Keratinocyte (primary cell): Measurements from ENCODE around the gene EPHB1. TPM values are rescaled to one million over a fixed set of nuclear protein-coding genes. Genes with fewer than 3 reads are reported as not detected.

Experiments used
- DNase-seq: peaks from one replicate; pipeline ENCODE4 v3.0.0-alpha.2; 2011; ENCODE audit warnings: low read depth, missing footprints, low spot score
- FAIRE-seq: peaks from 2 replicates; lab custom pipeline; 2011; peaks lifted over from hg19 to GRCh38; lab: Jason Lieb, UNC
- H2AFZ ChIP-seq: 2 replicates; pipeline ENCODE4 v1.6.0; 2012; ENCODE audit warnings: low read length, control low read depth, inconsistent platforms; ENCODE audit not compliant: control insufficient read depth
- H3K27ac ChIP-seq: 2 replicates; pipeline ENCODE4 v1.5.1; 2011; ENCODE audit warnings: low read length; ENCODE audit not compliant: control insufficient read depth, insufficient read depth
- H3K27me3 ChIP-seq: 3 replicates; pipeline ENCODE4 v1.6.0; 2011; ENCODE audit warnings: low read length; ENCODE audit not compliant: control insufficient read depth, insufficient read depth; ENCODE audit errors: extremely low read depth
- H3K36me3 ChIP-seq, 2 experiments: 2 replicates in 1 of 2; 3 replicates in 1 of 2; pipeline ENCODE4 v1.5.1; 2011; ENCODE audit warnings: low read length in 2 of 2, mild to moderate bottlenecking in 1 of 2; ENCODE audit not compliant: control insufficient read depth in 2 of 2, insufficient read depth in 2 of 2; ENCODE audit errors: extremely low read depth in 1 of 2
- H3K4me1 ChIP-seq: 3 replicates; pipeline ENCODE4 v1.5.1; 2011; ENCODE audit warnings: low read length; ENCODE audit not compliant: control insufficient read depth, insufficient read depth; ENCODE audit errors: extremely low read depth
- H3K4me2 ChIP-seq: 3 replicates; pipeline ENCODE4 v1.6.0; 2011; ENCODE audit warnings: low read depth, low read length; ENCODE audit not compliant: control insufficient read depth, insufficient read depth; ENCODE audit errors: extremely low read depth
- H3K4me3 ChIP-seq, 3 experiments: fragments of 200-600 bp in 1 of 3; sonication (generic) in 1 of 3; 2 replicates in 2 of 3; 3 replicates in 1 of 3; pipeline ENCODE4 v1.5.1; 2011 to 2016; ENCODE audit warnings: low read length in 3 of 3, mild to moderate bottlenecking in 3 of 3, control low read depth in 2 of 3, inconsistent platforms in 1 of 3, low read depth in 1 of 3, mixed read lengths in 1 of 3, mixed run types in 1 of 3, moderate library complexity in 1 of 3; ENCODE audit not compliant: control insufficient read depth in 2 of 3, insufficient read depth in 2 of 3; ENCODE audit errors: extremely low read depth in 1 of 3
- H3K79me2 ChIP-seq: 2 replicates; pipeline ENCODE4 v1.6.0; 2012; ENCODE audit warnings: low read length; ENCODE audit not compliant: control insufficient read depth, insufficient read depth
- H3K9ac ChIP-seq: 3 replicates; pipeline ENCODE4 v1.6.0; 2011; ENCODE audit warnings: low read length; ENCODE audit not compliant: control insufficient read depth, insufficient read depth; ENCODE audit errors: extremely low read depth
- H3K9me1 ChIP-seq: 3 replicates; pipeline ENCODE4 v1.6.0; 2011; ENCODE audit warnings: low read length; ENCODE audit not compliant: control insufficient read depth, insufficient read depth; ENCODE audit errors: extremely low read depth
- H3K9me3 ChIP-seq: 2 replicates; pipeline ENCODE4 v1.5.1; 2012; ENCODE audit warnings: low read depth, low read length; ENCODE audit not compliant: control insufficient read depth
- H4K20me1 ChIP-seq: 3 replicates; pipeline ENCODE4 v1.6.0; 2011; ENCODE audit warnings: low read length; ENCODE audit not compliant: control insufficient read depth, insufficient read depth; ENCODE audit errors: extremely low read depth
- EZH2 ChIP-seq: IDR thresholded peaks from one replicate; pipeline ENCODE4 v1.6.1; 2012; ENCODE audit warnings: inconsistent platforms, mild to moderate bottlenecking, low read length, moderate library complexity
- dilution Hi-C: fragments of 300-500 bp; cut with MboI; formaldehyde crosslinking; loops from one replicate; pipeline ENCODE4 v1.7.0; 2020; ENCODE audit warnings: low sequenced_read_pairs; ENCODE audit not compliant: extremely low pct_ligation_motif_present
- polyA plus RNA-seq, 5 experiments: library from polyadenylated mRNA; depleted of rRNA in 3 of 5; stranded (reverse) in 3 of 5; stranded (forward) in 1 of 5; unstranded in 1 of 5; fragments of >200 nt; gene quantifications; 1 replicate in 1 of 5; 2 replicates in 3 of 5; 3 replicates in 1 of 5; pipeline versions ENCODE4 v1.2.1 to v1.2.3, GENCODE V29; 2011 to 2012; ENCODE audit warnings: missing spikeins in 2 of 5, low read depth in 1 of 5, low replicate concordance in 1 of 5
- TF ChIP-seq, protein P1 (sequence below), 3 experiments: IDR thresholded peaks in 1 of 3; conservative IDR thresholded peaks in 1 of 3; optimal IDR thresholded peaks in 1 of 3; 2 replicates in 2 of 3; 3 replicates in 1 of 3; pipeline versions ENCODE3 to v1.5.1; 2011; ENCODE audit warnings: low read length in 3 of 3, mild to moderate bottlenecking in 3 of 3, moderate library complexity in 2 of 3, control low read depth in 1 of 3, inconsistent platforms in 1 of 3; ENCODE audit not compliant: insufficient read depth in 2 of 3; ENCODE audit errors: extremely low read depth in 1 of 3

Gene EPHB1
- polyA plus RNA-seq, 1 donor (not counting 4 experiments of a cell fraction or from before 2014, with no cell fraction given): 0.01 TPM

DNA sequence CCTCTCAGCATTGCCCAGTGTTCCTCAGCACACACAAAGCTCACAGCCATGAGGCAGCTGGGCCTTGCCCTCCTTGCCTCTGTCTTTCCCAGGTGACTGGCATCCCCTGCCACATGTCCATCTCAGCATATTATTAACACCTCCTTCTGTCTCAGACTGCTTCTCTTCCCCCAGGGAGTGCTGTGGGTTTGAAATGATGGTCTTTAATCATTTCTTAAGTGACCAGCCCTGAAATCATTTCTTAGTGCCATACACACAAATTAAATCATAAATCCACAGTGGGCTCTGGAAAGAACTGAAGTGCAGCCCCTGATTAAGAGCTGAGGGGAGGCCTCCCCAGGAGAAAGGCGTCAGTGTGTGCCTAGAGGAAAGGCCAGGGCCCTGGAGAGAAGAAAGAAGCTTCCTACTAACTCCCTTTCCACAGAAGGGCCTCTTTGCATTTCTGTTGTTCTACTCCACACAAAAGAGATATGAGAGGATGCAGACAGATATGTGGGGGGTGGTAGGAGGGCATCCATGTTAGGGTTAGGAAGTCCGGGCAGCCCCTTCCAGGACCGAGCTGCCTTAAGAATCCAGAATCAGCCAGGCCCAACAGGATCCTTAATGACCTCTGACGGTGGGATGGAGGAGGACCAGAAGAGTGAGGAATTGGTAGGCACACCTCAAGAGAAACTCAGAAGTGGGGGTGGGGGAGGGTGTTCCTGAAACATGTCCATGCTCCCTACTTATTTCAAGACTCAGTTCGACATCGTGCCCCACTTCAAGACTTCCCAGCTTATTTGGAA is 290.8 kb downstream of the EPHB1 start:
- Histone ChIP-seq H3K9ac (no peak overlapping the region), H3K4me2 (no peak overlapping the region), H3K79me2 (no peaks in the 10 kb centered on the region), H2AFZ (no peak overlapping the region), H3K9me1 (no peaks in the 10 kb centered on the region), H3K27me3 (no peaks in the 10 kb centered on the region), H3K4me3 (no peak overlapping the region), H3K36me3 (no peaks in the 10 kb centered on the region), H3K4me1 (no peaks in the 10 kb centered on the region), H3K9me3 (no peaks in the 10 kb centered on the region), H4K20me1 (no peaks in the 10 kb centered on the region), H3K27ac (no peak overlapping the region)
- dilution Hi-C loops: no loop called here
- TF ChIP-seq EZH2: no peak
- TF ChIP-seq, protein P1, sequence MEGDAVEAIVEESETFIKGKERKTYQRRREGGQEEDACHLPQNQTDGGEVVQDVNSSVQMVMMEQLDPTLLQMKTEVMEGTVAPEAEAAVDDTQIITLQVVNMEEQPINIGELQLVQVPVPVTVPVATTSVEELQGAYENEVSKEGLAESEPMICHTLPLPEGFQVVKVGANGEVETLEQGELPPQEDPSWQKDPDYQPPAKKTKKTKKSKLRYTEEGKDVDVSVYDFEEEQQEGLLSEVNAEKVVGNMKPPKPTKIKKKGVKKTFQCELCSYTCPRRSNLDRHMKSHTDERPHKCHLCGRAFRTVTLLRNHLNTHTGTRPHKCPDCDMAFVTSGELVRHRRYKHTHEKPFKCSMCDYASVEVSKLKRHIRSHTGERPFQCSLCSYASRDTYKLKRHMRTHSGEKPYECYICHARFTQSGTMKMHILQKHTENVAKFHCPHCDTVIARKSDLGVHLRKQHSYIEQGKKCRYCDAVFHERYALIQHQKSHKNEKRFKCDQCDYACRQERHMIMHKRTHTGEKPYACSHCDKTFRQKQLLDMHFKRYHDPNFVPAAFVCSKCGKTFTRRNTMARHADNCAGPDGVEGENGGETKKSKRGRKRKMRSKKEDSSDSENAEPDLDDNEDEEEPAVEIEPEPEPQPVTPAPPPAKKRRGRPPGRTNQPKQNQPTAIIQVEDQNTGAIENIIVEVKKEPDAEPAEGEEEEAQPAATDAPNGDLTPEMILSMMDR (optimal IDR thresholded peaks at IDR 0.05 in 1 of 3, IDR thresholded peaks at IDR 0.05 in 1 of 3, conservative IDR thresholded peaks at IDR 0.05 in 1 of 3; ENCODE audit: extremely low read depth in 1 of 3, insufficient read depth in 2 of 3, low read length in 3 of 3): no peak
- no peak for FAIRE-seq
- DNase-seq: no peak

DNA sequence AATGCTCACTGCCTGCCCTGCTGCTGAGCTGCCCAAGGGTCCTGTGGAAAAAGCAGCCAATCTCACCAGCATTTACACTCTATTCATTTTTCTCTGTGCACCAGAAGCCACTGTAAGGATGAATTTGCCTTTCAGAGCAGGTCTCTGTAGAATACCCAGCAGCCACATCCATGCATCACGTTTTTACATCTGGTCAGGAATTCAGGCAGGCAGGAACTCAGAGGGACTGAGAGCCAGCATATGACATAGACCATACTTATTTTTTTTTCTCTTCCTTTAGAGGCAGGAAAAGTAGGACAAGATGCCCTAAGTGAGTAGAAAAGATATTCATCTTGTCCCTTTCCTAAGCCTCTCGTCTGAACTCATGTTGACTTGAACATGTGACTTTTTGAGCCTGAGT is 292.7 kb downstream of the EPHB1 start:
- TF ChIP-seq, protein P1 (optimal IDR thresholded peaks at IDR 0.05 in 1 of 3, IDR thresholded peaks at IDR 0.05 in 1 of 3, conservative IDR thresholded peaks at IDR 0.05 in 1 of 3; ENCODE audit: extremely low read depth in 1 of 3, insufficient read depth in 2 of 3, low read length in 3 of 3): no peak
- no peak for TF ChIP-seq EZH2
- Histone ChIP-seq H2AFZ (no peak overlapping the region), H4K20me1 (no peaks in the 10 kb centered on the region), H3K27ac (no peak overlapping the region), H3K4me3 (no peak overlapping the region), H3K79me2 (no peaks in the 10 kb centered on the region), H3K9me3 (no peaks in the 10 kb centered on the region), H3K9ac (no peak overlapping the region), H3K36me3 (no peaks in the 10 kb centered on the region), H3K27me3 (no peaks in the 10 kb centered on the region), H3K4me1 (no peaks in the 10 kb centered on the region), H3K4me2 (no peak overlapping the region), H3K9me1 (no peaks in the 10 kb centered on the region)
- DNase-seq (no peak), FAIRE-seq (no peak)
- dilution Hi-C loops: no loop called here
